Transverse colon (tissue), 4 donors: ENCODE data around the gene IGSF22. TPM values are rescaled to one million over a fixed set of nuclear protein-coding genes. Genes with fewer than 3 reads are reported as not detected.

Experiments used
- DNase-seq: peaks from one replicate; pipeline ENCODE4 v3.0.0-alpha.2; 2019
- H3K27ac ChIP-seq, 4 donors: fragments of 200-600 bp; sonication (generic); 2 replicates each; pipeline ENCODE4 v1.5.1; 2016 to 2018; ENCODE audit warnings: inconsistent platforms in 4 of 4
- H3K27me3 ChIP-seq: fragments of 200-600 bp; sonication (generic); 2 replicates; pipeline ENCODE4 v1.5.1; 2017; ENCODE audit warnings: inconsistent platforms
- H3K36me3 ChIP-seq, 4 donors: fragments of 200-600 bp; sonication (generic); 2 replicates each; pipeline ENCODE4 v1.5.1; 2017 to 2019; ENCODE audit warnings: inconsistent platforms in 4 of 4
- H3K4me1 ChIP-seq, 4 donors: fragments of 200-600 bp; sonication (generic); 2 replicates each; pipeline ENCODE4 v1.5.1; 2017 to 2020; ENCODE audit warnings: inconsistent platforms in 4 of 4
- H3K4me3 ChIP-seq, 4 donors: fragments of 200-600 bp; sonication (generic); 1 replicate in 1 of 4; 2 replicates in 3 of 4; pipeline versions ENCODE4 v1.5.1 to v1.6.1; 2017 to 2019; ENCODE audit warnings: inconsistent platforms in 4 of 4
- H3K9me3 ChIP-seq, 2 donors: fragments of 200-600 bp; sonication (generic); 2 replicates each; pipeline ENCODE4 v1.5.1; 2017 to 2019; ENCODE audit warnings: inconsistent platforms in 2 of 2
- CTCF ChIP-seq, 5 experiments: fragments of 200-600 bp in 3 of 5; fragments of 450-650 bp in 2 of 5; sonication (generic) in 3 of 5; IDR thresholded peaks; 1 replicate in 2 of 5; 2 replicates in 3 of 5; pipeline ENCODE4 v1.5.1; 2016 to 2017; ENCODE audit warnings: antibody characterized with exemption in 5 of 5, inconsistent platforms in 3 of 5, mild to moderate bottlenecking in 2 of 5, moderate library complexity in 1 of 5
- EP300 ChIP-seq: sonication (generic); formaldehyde crosslinking; IDR thresholded peaks from one replicate; pipeline ENCODE4 v1.6.1; 2017; ENCODE audit warnings: antibody characterized with exemption, low read depth
- POLR2A ChIP-seq: fragments of 450-650 bp; IDR thresholded peaks from one replicate; pipeline ENCODE4 v1.6.1; 2016; ENCODE audit warnings: antibody characterized with exemption, mild to moderate bottlenecking, moderate library complexity
- POLR2AphosphoS5 ChIP-seq, 3 donors: sonication (generic); formaldehyde crosslinking; IDR thresholded peaks; one replicate each; pipeline ENCODE4 v1.6.1; 2016; ENCODE audit warnings: antibody characterized with exemption in 3 of 3
- WGBS, 2 donors: methylation state at CpG; one replicate each; pipeline ENCODE4 v1.1.5; 2018; ENCODE audit warnings: low coverage in 1 of 2; 5-methylcytosine and 5-hydroxymethylcytosine counted together
- in situ Hi-C, 4 donors: fragments of 200-750 bp; cut with MboI; loops; one replicate each; pipeline versions ENCODE4 v1.15.0 to v1.15.1; 2017; ENCODE audit warnings: low sequenced_read_pairs in 3 of 4, low pct_ligation_motif_present in 1 of 4, low pct_unique_long_range_greater_than_20kb in 1 of 4
- intact Hi-C: fragments of 100-400 bp; cut with DNase I; formaldehyde crosslinking; loops from one replicate; pipeline ENCODE4 v1.15.1; 2023; ENCODE audit warnings: low total_unique reads
- total RNA-seq, 4 donors: library from RNA; depleted of rRNA; stranded (reverse); fragments of >200 nt; gene quantifications; one replicate each; pipeline ENCODE4 v1.1.0, GENCODE V29; 2016

The IGSF22 gene
- total RNA-seq, 4 donors from 2014 or later, result 0.16 TPM; not detected in 3

DNA sequence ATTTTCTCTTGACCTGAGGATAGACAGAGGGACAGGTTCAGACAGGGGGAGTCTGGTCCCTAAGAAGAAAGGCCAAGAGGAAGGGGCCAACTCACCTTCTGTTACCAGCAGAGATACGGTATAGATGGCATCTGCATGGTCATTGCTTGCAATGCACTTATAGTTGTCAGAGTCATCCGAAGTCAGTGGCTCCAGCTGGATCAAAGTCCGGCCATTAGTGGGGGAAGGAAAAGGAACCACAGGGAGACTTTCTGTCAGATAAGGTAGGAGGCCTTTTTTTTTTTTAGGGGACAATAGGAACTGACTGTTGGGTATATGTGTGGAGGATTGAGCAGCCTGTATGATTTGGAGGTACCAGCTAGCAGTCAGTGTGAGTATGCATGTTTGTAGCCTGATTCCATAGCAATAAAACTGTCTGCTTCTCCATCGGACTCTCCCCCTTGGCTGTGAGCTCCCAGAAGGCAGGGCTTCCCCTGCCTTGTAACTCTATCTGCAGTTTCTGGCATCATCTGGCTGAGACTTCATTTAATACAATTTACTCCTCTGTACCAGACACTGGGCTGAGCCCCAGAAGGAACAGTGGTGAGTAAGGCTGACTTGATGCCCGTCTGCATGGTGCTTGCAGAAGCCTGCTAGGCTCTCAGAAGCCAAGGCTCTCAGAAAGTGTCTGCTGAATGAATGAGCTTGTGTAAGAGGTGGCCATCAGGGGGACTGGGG lies 5.7 kb downstream of the IGSF22 start:
- H3K27ac ChIP-seq, result peak overlapping the region in 2 of 4 donors; percentile 42 to 77
- H3K4me3 ChIP-seq, result peak overlapping the region in 1 of 4 donors; percentile 59
- 69 to 100% methylated on average over 1 to 5 of the region's 5 CpGs for WGBS, 2 donors
- in situ Hi-C loops, result no loop called here
- no peaks in the 10 kb centered on the region for H3K36me3 ChIP-seq
- H3K4me1 ChIP-seq, result peaks cover 9 to 19% (median 17%) of the 10 kb centered on the region in 4 donors
- no peaks in the 10 kb centered on the region for H3K9me3 ChIP-seq
- no peak for DNase-seq
- no peaks in the 10 kb centered on the region for H3K27me3 ChIP-seq
- TF ChIP-seq EP300 (no peak), CTCF (IDR thresholded peaks at IDR 0.05) (no peak), POLR2AphosphoS5 (IDR thresholded peaks at IDR 0.05) (no peak), POLR2A (no peak)
- intact Hi-C loops, result no loop called here

DNA sequence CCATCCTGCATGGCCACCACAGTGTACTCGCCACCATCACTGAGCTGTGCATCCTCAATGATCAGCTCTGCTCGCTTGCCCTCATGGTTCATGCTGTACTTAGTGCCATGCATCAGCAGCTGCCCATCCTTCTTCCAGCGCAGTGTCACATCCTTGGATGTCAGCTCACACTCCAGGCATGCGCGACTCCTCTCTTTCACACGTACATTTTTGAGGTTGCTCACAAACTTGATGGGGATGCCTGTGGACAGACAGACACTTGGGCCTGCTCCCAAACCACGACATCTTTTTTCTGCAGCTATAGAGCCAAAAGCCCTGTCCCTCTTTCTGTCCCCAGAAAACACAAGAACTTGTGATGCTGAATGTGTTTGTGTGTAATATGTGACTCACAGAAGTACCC lies 10.5 kb downstream of the IGSF22 start:
- Histone ChIP-seq H3K9me3 (no peaks in the 10 kb centered on the region), H3K27ac (no peak overlapping the region), H3K27me3 (no peaks in the 10 kb centered on the region), H3K4me1 (peaks cover under 1 to 6% (median 1%) of the 10 kb centered on the region in 4 donors), H3K4me3 (no peak overlapping the region), H3K36me3 (no peaks in the 10 kb centered on the region)
- 80% methylated on average over 7 of the region's 7 CpGs; no CpG with 5 or more reads in 1 of the 2 donors for WGBS, 2 donors
- no peak for DNase-seq
- in situ Hi-C loops (no loop called here), intact Hi-C loops (no loop called here)
- TF ChIP-seq POLR2AphosphoS5 (IDR thresholded peaks at IDR 0.05), result no peak
- no peak for TF ChIP-seq POLR2A
- no peak for TF ChIP-seq CTCF (IDR thresholded peaks at IDR 0.05)
- no peak for TF ChIP-seq EP300

DNA sequence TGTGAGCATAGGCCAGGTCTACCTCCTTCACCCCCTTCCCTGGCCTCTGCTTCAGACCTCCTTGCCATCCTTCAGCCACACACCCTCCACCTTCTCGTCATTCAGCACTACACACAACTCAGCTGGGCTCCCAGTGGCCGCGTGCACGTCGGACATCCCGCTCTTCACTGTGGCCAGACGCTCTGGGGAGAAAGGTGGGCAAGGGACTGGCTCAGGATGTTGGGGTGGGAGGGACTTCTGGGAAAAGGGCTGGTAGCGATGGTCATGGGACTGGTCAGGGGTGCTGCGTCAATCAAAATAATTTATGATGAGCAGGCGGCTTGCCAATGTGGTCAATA lies 11.6 kb downstream of the IGSF22 start:
- no peak overlapping the region for H3K4me3 ChIP-seq
- no peak overlapping the region for H3K27ac ChIP-seq
- in situ Hi-C loops (loop anchor here in 1 of 4 donors (5.0 kb wide), 1 partner anchor 92 kb away; no protein-coding TSS in a partner anchor), intact Hi-C loops (no loop called here)
- no peaks in the 10 kb centered on the region for H3K9me3 ChIP-seq
- 90 to 100% methylated on average over 1 to 10 of the region's 10 CpGs for WGBS, 2 donors
- DNase-seq, result no peak
- no peak for TF ChIP-seq EP300
- TF ChIP-seq POLR2AphosphoS5 (IDR thresholded peaks at IDR 0.05), result no peak
- no peak for TF ChIP-seq CTCF (IDR thresholded peaks at IDR 0.05)
- no peak for TF ChIP-seq POLR2A
- H3K27me3 ChIP-seq, result no peaks in the 10 kb centered on the region
- no peaks in the 10 kb centered on the region for H3K36me3 ChIP-seq
- H3K4me1 ChIP-seq, result no peaks in the 10 kb centered on the region

DNA sequence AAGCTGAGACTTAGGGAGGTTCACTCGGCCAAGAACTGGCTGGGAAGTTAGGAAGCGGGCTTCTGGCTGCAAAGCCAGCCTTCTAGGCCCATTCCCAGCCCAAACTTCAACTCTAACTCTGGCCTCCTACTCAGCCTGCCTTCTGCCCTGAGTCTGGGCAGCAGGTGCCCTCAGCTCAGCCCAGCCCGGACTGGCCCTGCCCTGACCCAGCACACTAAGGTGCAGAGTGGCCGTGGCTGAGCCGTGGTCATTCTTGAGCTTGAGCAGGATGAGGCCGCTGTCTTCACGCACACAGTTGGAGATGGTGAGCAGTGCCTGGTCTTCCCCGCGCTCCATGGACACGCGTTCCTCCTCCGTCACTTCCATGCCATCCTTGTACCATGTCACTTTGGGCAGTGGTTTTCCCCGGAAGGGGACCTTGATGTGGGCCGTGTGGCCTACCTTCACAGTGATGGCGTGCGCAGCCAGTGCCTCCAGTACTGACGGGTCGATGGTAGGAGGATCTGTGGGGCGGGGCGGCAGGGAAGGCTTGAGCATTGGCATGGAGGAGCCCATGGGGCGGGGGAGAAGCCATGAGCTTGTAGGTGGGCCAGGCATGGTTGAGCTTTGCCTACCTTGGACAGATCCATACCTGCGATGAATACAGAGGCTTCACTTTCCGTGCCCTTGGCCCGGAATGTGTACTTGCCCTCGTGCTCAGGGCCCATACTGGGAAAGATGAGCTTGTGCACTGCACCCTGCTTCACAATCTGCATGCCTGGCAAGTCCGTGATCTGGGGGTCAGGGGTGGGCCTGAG lies 12.1 kb downstream of the IGSF22 start:
- Histone ChIP-seq H3K9me3 (no peaks in the 10 kb centered on the region), H3K27me3 (no peaks in the 10 kb centered on the region), H3K36me3 (no peaks in the 10 kb centered on the region), H3K4me1 (no peaks in the 10 kb centered on the region), H3K4me3 (no peak overlapping the region), H3K27ac (no peak overlapping the region)
- intact Hi-C loops (no loop called here), in situ Hi-C loops (loop anchor here in 1 of 4 donors (5.0 kb wide), 1 partner anchor 92 kb away; no protein-coding TSS in a partner anchor)
- no peak for TF ChIP-seq POLR2AphosphoS5 (IDR thresholded peaks at IDR 0.05)
- no peak for TF ChIP-seq POLR2A
- no peak for TF ChIP-seq CTCF (IDR thresholded peaks at IDR 0.05)
- no peak for DNase-seq
- WGBS, 2 donors, result 62 to 94% methylated on average over 3 to 23 of the region's 26 CpGs
